Activated B cell treated with CpG ODN at 0.5 μM for 24 hours (primary cell): Measurements from ENCODE around the gene ZBTB1. TPM values are rescaled to one million over a fixed set of nuclear protein-coding genes. Genes with fewer than 3 reads are reported as not detected.
"Not testable (repeated sequence)": the region's sequence is repeated elsewhere in the genome, so short reads cannot be mapped to it uniquely, and the experiment has no call there.

Source experiments
- ATAC-seq: fragments of 200-7000 bp; cut with Tn5 transposase; one replicate; pipeline ENCODE4 v1.10.0; 2021; ENCODE audit warnings: low read depth, mild to moderate bottlenecking, moderate library complexity
- CTCF ChIA-PET: fragments of 350-600 bp; sonication (Branson Sonifier 250); formaldehyde crosslinking; loops from one replicate; lab custom pipeline; 2021; ENCODE audit warnings: antibody characterized with exemption; lab: Charles Lee
- POLR2A ChIA-PET: fragments of 350-600 bp; sonication (Branson Sonifier 250); formaldehyde crosslinking; loops from one replicate; lab custom pipeline; 2021; ENCODE audit warnings: antibody characterized with exemption; lab: Charles Lee
- DNase-seq: peaks from one replicate; pipeline ENCODE4 v3.0.0; 2022
- H3K27ac Mint-ChIP-seq: one replicate; pipeline ENCODE4 v1.8.0; 2020; ENCODE audit warnings: mixed read lengths
- H3K27me3 Mint-ChIP-seq: one replicate; pipeline ENCODE4 v1.8.0; 2021; ENCODE audit warnings: mixed read lengths
- H3K36me3 Mint-ChIP-seq: one replicate; pipeline ENCODE4 v1.8.0; 2021; ENCODE audit warnings: low read depth, mixed read lengths
- H3K4me1 Mint-ChIP-seq: one replicate; pipeline ENCODE4 v1.8.0; 2021; ENCODE audit warnings: mixed read lengths
- H3K4me3 Mint-ChIP-seq: one replicate; pipeline ENCODE4 v1.8.0; 2020; ENCODE audit warnings: mild to moderate bottlenecking, mixed read lengths
- H3K9me3 Mint-ChIP-seq: one replicate; pipeline ENCODE4 v1.8.0; 2020; ENCODE audit warnings: mixed read lengths
- intact Hi-C: fragments of 100-400 bp; cut with micrococcal nuclease; formaldehyde crosslinking; loops from one replicate; pipeline ENCODE4 v1.15.1; 2024
- total RNA-seq: library from RNA; stranded (reverse); gene quantifications from 2 replicates; pipeline ENCODE4 v1.2.3, GENCODE V29; 2022
- TF ChIP-seq, protein P1 (sequence below): fragments of 200-600 bp; IDR thresholded peaks from one replicate; pipeline ENCODE4 v1.8.0; 2022; ENCODE audit warnings: antibody characterized with exemption, mild to moderate bottlenecking

Gene ZBTB1
- total RNA-seq, 1 donor from 2014 or later = 60.7 TPM

DNA sequence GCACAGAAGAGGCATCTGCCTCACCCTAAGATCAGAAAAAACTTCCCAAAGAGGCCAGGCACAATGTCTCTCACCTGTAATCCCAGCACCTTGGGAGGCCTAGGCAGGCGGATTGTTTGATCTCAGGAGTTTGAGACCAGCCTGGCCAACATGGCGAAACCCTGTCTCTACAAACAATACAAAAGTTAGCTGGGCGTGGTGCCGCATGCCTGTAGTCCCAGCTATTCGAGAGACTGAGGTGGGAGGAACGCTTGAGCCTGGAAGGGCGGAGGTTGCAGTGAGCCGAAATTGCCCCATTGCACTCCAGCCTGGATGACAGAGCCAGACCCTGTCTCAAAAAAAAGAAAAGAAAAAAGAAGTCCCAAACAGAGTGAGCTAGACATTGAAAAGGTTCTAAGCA is 4.5 kb downstream of the ZBTB1 start:
- Mint-ChIP-seq H3K4me3 (peak overlapping the region; percentile 26), H3K9me3 (no peaks in the 10 kb centered on the region), H3K4me1 (peaks cover 82% of the 10 kb centered on the region), H3K27me3 (no peaks in the 10 kb centered on the region), H3K27ac (peak overlapping the region; percentile 51), H3K36me3 (peaks cover 25% of the 10 kb centered on the region)
- ChIA-PET POLR2A (interaction anchor here (0.7 to 3.0 kb wide), 5 partner anchors 33 to 569 kb away, joined by 3 to 11 read pairs (median 3); partner anchors contain the start of gene MTHFD1), CTCF (interaction anchor here (3.0 to 4.6 kb wide), 3 partner anchors 31 to 166 kb away, joined by 18 to 41 read pairs (median 33); no protein-coding TSS in a partner anchor)
- no peak for ATAC-seq
- TF ChIP-seq, protein P1, sequence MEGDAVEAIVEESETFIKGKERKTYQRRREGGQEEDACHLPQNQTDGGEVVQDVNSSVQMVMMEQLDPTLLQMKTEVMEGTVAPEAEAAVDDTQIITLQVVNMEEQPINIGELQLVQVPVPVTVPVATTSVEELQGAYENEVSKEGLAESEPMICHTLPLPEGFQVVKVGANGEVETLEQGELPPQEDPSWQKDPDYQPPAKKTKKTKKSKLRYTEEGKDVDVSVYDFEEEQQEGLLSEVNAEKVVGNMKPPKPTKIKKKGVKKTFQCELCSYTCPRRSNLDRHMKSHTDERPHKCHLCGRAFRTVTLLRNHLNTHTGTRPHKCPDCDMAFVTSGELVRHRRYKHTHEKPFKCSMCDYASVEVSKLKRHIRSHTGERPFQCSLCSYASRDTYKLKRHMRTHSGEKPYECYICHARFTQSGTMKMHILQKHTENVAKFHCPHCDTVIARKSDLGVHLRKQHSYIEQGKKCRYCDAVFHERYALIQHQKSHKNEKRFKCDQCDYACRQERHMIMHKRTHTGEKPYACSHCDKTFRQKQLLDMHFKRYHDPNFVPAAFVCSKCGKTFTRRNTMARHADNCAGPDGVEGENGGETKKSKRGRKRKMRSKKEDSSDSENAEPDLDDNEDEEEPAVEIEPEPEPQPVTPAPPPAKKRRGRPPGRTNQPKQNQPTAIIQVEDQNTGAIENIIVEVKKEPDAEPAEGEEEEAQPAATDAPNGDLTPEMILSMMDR = no peak
- no peak for DNase-seq
- intact Hi-C loops = loop anchor here (10.0 kb wide), 3 partner anchors 476 to 1034 kb away; partner anchors contain the start of genes FNTB and SYNE2

DNA sequence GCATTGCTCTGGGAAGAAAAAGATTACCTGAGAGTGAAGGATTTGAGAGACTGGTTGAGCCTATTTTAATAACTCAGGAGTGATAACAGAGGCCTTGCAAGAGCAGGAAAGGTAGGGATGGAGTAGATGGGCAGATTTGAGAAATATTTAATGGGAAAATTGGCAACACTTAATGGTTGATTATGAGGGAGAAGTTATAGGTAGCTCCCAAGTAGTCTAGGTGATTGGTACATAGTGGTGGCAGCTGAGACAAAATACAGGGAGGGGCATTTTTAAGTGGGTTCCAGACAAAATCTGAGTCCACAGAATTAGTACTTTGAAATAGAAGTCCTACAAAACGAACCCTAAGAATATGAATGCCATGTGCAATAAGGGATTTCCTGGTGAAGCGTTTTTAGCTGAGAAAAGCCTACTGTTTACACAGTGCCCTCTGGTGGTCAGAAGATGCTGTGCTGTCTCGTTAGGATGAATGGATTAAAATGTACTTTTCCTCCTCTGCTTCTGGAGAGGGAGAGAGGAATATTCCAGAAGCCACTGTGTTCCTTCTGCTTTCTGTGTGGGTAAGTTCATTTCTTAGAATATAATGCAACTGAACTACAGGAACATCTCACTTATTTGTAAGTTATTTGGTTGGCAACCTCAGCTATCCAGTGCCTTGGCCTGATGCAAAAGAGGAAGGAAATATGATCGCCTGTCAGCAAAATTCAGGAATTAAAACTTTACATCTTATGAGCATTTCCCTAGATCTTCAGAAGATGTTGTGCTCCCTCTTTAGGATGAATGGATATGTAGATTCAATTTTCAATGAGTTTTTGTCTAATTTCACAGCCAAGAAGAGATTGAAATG is 6.5 kb downstream of the ZBTB1 start:
- peak overlapping the region; percentile 51 for H3K27ac Mint-ChIP-seq
- TF ChIP-seq, protein P1 = peak; percentile 88
- H3K27me3 Mint-ChIP-seq = no peaks in the 10 kb centered on the region
- DNase-seq (no peak), ATAC-seq (peak; percentile 36)
- CTCF ChIA-PET = interaction anchor here (0.6 to 4.6 kb wide), 28 partner anchors 9 to 168 kb away, joined by 3 to 41 read pairs (median 4); partner anchors contain the start of gene HSPA2
- peaks cover 86% of the 10 kb centered on the region for H3K4me1 Mint-ChIP-seq
- H3K4me3 Mint-ChIP-seq = peak overlapping the region; percentile 1
- POLR2A ChIA-PET = interaction anchor here (0.5 to 2.0 kb wide), 9 partner anchors 9 to 1993 kb away, joined by 3 to 11 read pairs (median 5); partner anchors contain the start of genes HSPA2 and MTHFD1
- intact Hi-C loops = loop anchor here (1.0 kb wide), 5 partner anchors 9 to 167 kb away; no protein-coding TSS in a partner anchor
- no peaks in the 10 kb centered on the region for H3K9me3 Mint-ChIP-seq
- H3K36me3 Mint-ChIP-seq = peaks cover 17% of the 10 kb centered on the region

DNA sequence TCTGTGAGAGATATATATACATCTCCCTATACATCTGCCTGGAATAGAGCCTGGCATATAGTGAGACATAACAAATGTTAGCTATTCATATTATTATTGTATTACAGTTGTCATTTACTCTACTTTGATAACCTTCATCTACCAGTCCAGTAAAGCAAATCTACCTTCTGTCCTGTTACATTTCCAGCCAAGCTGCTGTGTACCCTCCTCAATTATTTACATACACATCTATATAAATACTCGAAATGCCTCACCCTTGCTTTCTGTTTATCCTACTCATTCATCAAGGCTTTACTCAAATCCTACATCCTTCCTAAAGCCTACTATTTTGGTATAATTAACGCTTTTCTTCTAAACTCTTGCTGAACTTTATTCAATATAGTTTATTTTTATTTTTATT is 8.7 kb downstream of the ZBTB1 start:
- Mint-ChIP-seq H3K36me3 (peaks cover 20% of the 10 kb centered on the region), H3K4me3 (no peak overlapping the region), H3K27me3 (no peaks in the 10 kb centered on the region), H3K9me3 (no peaks in the 10 kb centered on the region), H3K27ac (no peak overlapping the region), H3K4me1 (peaks cover 79% of the 10 kb centered on the region)
- ChIA-PET POLR2A (interaction anchor here (1.0 kb wide), 1 partner anchor 8 kb away, joined by 6 read pairs; the partner anchor contains the start of gene ZBTB1), CTCF (interaction anchor here (1.5 to 3.2 kb wide), 2 partner anchors 9 to 27 kb away, joined by 4 to 22 read pairs; partner anchors contain the start of gene HSPA2)
- TF ChIP-seq, protein P1 = no peak
- DNase-seq (no peak), ATAC-seq (no peak)
- intact Hi-C loops = no loop called here

DNA sequence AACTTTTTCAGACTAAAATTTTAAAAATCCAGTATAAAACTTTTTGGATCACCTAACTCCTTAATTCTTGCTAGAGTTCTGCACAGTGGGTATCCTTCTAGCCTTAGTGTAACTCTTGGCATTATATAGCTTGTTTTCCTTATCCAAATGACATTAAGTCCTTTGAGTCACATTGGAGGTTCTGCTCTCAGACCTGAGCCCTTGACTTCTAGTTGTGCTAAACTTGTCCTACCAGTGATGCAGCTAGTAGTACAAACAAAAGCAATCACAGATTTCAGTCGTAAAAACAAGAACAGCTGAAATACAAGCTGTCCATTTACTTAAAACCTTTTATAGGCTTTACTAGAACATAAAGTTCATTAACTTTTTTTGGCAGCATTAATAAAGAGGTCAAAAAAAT is 10.5 kb downstream of the ZBTB1 start:
- H3K4me3 Mint-ChIP-seq = no peak overlapping the region
- TF ChIP-seq, protein P1 = no peak
- H3K9me3 Mint-ChIP-seq = no peaks in the 10 kb centered on the region
- DNase-seq (no peak), ATAC-seq (no peak)
- intact Hi-C loops = no loop called here
- ChIA-PET CTCF (no interaction called here), POLR2A (interaction anchor here (0.7 to 1.9 kb wide), 3 partner anchors 10 to 279 kb away, joined by 7 to 11 read pairs (median 10); partner anchors contain the start of genes ZBTB1 and ZBTB25)
- H3K36me3 Mint-ChIP-seq = peaks cover 21% of the 10 kb centered on the region
- H3K27me3 Mint-ChIP-seq = no peaks in the 10 kb centered on the region
- no peak overlapping the region for H3K27ac Mint-ChIP-seq
- peaks cover 63% of the 10 kb centered on the region for H3K4me1 Mint-ChIP-seq

DNA sequence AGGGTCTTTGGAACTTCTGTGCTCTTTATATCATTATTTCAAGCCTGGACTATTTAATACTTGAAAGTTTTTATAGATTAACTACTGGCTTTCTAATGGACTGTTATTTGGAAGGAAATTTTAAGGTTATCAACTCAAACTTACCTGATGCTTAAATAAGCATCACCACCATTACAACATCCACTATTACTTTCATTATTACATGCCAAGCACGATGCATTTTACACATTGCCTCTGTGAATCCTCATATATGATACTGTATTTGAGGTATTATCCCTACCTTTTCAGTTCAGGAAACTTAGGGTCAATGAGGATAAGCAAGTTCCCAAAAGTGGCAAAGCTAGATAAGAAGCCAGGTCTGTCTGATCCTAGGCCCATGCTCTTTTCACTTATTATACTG is 12.4 kb downstream of the ZBTB1 start:
- Mint-ChIP-seq H3K4me1 (peaks cover 45% of the 10 kb centered on the region), H3K27ac (peak overlapping the region; percentile 59), H3K9me3 (no peaks in the 10 kb centered on the region), H3K36me3 (peaks cover 15% of the 10 kb centered on the region), H3K4me3 (no peak overlapping the region), H3K27me3 (no peaks in the 10 kb centered on the region)
- ChIA-PET CTCF (no interaction called here), POLR2A (no interaction called here)
- DNase-seq = no peak
- intact Hi-C loops = no loop called here
- ATAC-seq = no peak
- TF ChIP-seq, protein P1 = no peak

DNA sequence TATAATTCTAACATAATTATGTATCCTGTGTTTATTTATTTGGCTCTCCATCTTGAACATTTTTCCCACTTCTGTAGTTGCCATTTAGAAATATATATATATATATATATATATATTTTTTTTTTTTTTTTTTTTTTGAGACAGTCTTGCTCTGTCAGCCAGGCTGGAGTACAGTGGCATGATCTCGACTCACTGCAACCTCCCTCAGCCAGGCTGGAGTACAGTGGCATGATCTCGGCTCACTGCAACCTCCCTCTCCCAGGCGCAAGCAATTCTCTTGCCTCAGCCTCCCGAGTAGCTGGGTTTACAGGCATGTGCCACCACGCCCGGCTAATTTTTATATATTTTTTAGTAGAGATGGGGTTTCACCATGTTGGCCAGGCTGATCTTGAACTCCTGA is 13.1 kb downstream of the ZBTB1 start:
- Mint-ChIP-seq H3K4me1 (peaks cover 40% of the 10 kb centered on the region), H3K36me3 (peaks cover 12% of the 10 kb centered on the region)
- DNase-seq, H3K27ac Mint-ChIP-seq, intact Hi-C loops, ATAC-seq, H3K9me3 Mint-ChIP-seq, POLR2A ChIA-PET, H3K4me3 Mint-ChIP-seq, H3K27me3 Mint-ChIP-seq, CTCF ChIA-PET: not testable (repeated sequence)
